ENCODE results near the gene PRPF38A.

DNA sequence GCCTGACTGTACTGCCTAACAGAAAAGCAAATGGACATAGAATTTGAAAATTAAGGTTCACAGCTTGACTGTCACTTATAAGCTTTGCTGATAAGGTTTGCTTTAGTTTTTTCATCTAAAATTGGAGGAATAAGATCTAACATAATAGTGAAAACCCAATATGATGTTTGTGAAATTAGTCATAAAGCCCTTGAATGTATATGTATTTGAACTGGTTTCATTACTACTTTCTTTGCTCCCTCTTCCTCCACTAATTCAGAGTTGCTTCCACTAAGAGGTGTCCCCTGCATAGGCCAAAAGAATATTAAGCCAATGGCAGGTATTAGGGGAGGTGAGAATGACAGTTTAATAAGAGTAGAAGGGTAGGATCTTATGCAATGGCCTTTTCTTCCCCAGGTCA lies 10.5 kb downstream of the PRPF38A start:
- TF ChIP-seq, protein P1, sequence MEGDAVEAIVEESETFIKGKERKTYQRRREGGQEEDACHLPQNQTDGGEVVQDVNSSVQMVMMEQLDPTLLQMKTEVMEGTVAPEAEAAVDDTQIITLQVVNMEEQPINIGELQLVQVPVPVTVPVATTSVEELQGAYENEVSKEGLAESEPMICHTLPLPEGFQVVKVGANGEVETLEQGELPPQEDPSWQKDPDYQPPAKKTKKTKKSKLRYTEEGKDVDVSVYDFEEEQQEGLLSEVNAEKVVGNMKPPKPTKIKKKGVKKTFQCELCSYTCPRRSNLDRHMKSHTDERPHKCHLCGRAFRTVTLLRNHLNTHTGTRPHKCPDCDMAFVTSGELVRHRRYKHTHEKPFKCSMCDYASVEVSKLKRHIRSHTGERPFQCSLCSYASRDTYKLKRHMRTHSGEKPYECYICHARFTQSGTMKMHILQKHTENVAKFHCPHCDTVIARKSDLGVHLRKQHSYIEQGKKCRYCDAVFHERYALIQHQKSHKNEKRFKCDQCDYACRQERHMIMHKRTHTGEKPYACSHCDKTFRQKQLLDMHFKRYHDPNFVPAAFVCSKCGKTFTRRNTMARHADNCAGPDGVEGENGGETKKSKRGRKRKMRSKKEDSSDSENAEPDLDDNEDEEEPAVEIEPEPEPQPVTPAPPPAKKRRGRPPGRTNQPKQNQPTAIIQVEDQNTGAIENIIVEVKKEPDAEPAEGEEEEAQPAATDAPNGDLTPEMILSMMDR (IDR thresholded peaks at IDR 0.05), result no peak
- TF ChIP-seq POLR2A (IDR thresholded peaks at IDR 0.05), result no peak

All from heart left ventricle (tissue), 13 donors.